BLaER1 (cell line): Measurements from ENCODE around the gene TELO2.

Experiments used
- H3K27ac ChIP-seq: shearing (Covaris generic); formaldehyde crosslinking; 2 replicates; pipeline ENCODE4 v1.8.1; 2022
- H3K27me3 ChIP-seq: shearing (Covaris generic); formaldehyde crosslinking; 2 replicates; pipeline ENCODE4 v1.8.1; 2022
- H3K36me3 ChIP-seq: shearing (Covaris generic); formaldehyde crosslinking; 2 replicates; pipeline ENCODE4 v1.8.1; 2022
- H3K4me1 ChIP-seq: shearing (Covaris generic); formaldehyde crosslinking; 2 replicates; pipeline ENCODE4 v1.8.1; 2022
- H3K4me2 ChIP-seq: shearing (Covaris generic); formaldehyde crosslinking; 2 replicates; pipeline ENCODE4 v1.8.1; 2022
- H3K4me3 ChIP-seq: shearing (Covaris generic); formaldehyde crosslinking; 2 replicates; pipeline ENCODE4 v1.8.1; 2022
- H3K9ac ChIP-seq: shearing (Covaris generic); formaldehyde crosslinking; 2 replicates; pipeline ENCODE4 v1.8.1; 2022
- H3K9me3 ChIP-seq: shearing (Covaris generic); formaldehyde crosslinking; 2 replicates; pipeline ENCODE4 v1.8.1; 2022
- H4K20me1 ChIP-seq: shearing (Covaris generic); formaldehyde crosslinking; 2 replicates; pipeline ENCODE4 v1.8.1; 2022
- Cebpa-rat ChIP-seq: shearing (Covaris generic); IDR thresholded peaks from 2 replicates; pipeline ENCODE4 v1.8.1; 2022

TELO2 gene

GRCh38 chr16:1540556-1540855 lies 47.3 kb downstream of the TELO2 start:
- Histone ChIP-seq H3K9me3 (no peaks in the 10 kb centered on the region), H3K4me3 (no peak overlapping the region), H3K4me1 (peaks cover 100% of the 10 kb centered on the region), H3K36me3 (no peaks in the 10 kb centered on the region), H3K27me3 (peaks cover 63% of the 10 kb centered on the region), H3K4me2 (peak overlapping the region; percentile 91), H4K20me1 (peaks cover 82% of the 10 kb centered on the region), H3K9ac (no peak overlapping the region), H3K27ac (no peak overlapping the region)
- no peak for TF ChIP-seq Cebpa-rat

GRCh38 chr16:1541293-1542165 lies 48.4 kb downstream of the TELO2 start:
- H3K4me2 ChIP-seq = peak overlapping the region; percentile 91
- no peak overlapping the region for H3K9ac ChIP-seq
- H3K4me1 ChIP-seq = peaks cover 100% of the 10 kb centered on the region
- peaks cover 53% of the 10 kb centered on the region for H3K27me3 ChIP-seq
- no peak overlapping the region for H3K27ac ChIP-seq
- no peak for TF ChIP-seq Cebpa-rat
- no peak overlapping the region for H3K4me3 ChIP-seq
- H4K20me1 ChIP-seq = peaks cover 71% of the 10 kb centered on the region
- no peaks in the 10 kb centered on the region for H3K9me3 ChIP-seq
- no peaks in the 10 kb centered on the region for H3K36me3 ChIP-seq

GRCh38 chr16:1542166-1542500 lies 49.0 kb downstream of the TELO2 start:
- H3K9me3 ChIP-seq = no peaks in the 10 kb centered on the region
- peaks cover 47% of the 10 kb centered on the region for H3K27me3 ChIP-seq
- no peak overlapping the region for H3K9ac ChIP-seq
- H4K20me1 ChIP-seq = peaks cover 65% of the 10 kb centered on the region
- no peak for TF ChIP-seq Cebpa-rat
- H3K36me3 ChIP-seq = no peaks in the 10 kb centered on the region
- peak overlapping the region; percentile 91 for H3K4me2 ChIP-seq
- H3K4me1 ChIP-seq = peaks cover 100% of the 10 kb centered on the region
- H3K4me3 ChIP-seq = no peak overlapping the region
- H3K27ac ChIP-seq = no peak overlapping the region

GRCh38 chr16:1542533-1542932 lies 49.4 kb downstream of the TELO2 start:
- H3K4me2 ChIP-seq = peak overlapping the region; percentile 91

GRCh38 chr16:1543085-1543896 lies 50.1 kb downstream of the TELO2 start:
- H3K4me2 ChIP-seq = peak overlapping the region; percentile 91
- no peak overlapping the region for H3K9ac ChIP-seq
- peaks cover 98% of the 10 kb centered on the region for H3K4me1 ChIP-seq
- H3K36me3 ChIP-seq = no peaks in the 10 kb centered on the region
- no peak for TF ChIP-seq Cebpa-rat
- peaks cover 39% of the 10 kb centered on the region for H3K27me3 ChIP-seq
- no peak overlapping the region for H3K4me3 ChIP-seq
- no peak overlapping the region for H3K27ac ChIP-seq
- no peaks in the 10 kb centered on the region for H3K9me3 ChIP-seq
- peaks cover 54% of the 10 kb centered on the region for H4K20me1 ChIP-seq

More at GRCh38 chr16:1542533-1542932, 49.4 kb downstream of the TELO2 start:
- Histone ChIP-seq H3K9ac (no peak overlapping the region), H3K9me3 (no peaks in the 10 kb centered on the region), H3K4me1 (peaks cover 100% of the 10 kb centered on the region), H3K36me3 (no peaks in the 10 kb centered on the region), H3K27me3 (peaks cover 43% of the 10 kb centered on the region), H3K27ac (no peak overlapping the region), H4K20me1 (peaks cover 61% of the 10 kb centered on the region), H3K4me3 (no peak overlapping the region)
- TF ChIP-seq Cebpa-rat = no peak

GRCh38 chr16:1545044-1546040 lies 52.2 kb downstream of the TELO2 start:
- Histone ChIP-seq H4K20me1 (peaks cover 33% of the 10 kb centered on the region), H3K4me1 (peaks cover 80% of the 10 kb centered on the region), H3K4me2 (peak overlapping the region; percentile 91), H3K27me3 (peaks cover 25% of the 10 kb centered on the region), H3K36me3 (peaks cover 6% of the 10 kb centered on the region; the same call in 1 of the 2 replicates), H3K27ac (peak overlapping the region; percentile 39; the same call in 1 of the 2 replicates), H3K4me3 (peak overlapping the region; percentile 23), H3K9me3 (no peaks in the 10 kb centered on the region), H3K9ac (peak overlapping the region; percentile 11; the same call in 1 of the 2 replicates)
- no peak for TF ChIP-seq Cebpa-rat

- Histone ChIP-seq H3K4me2 (peak overlapping the region; percentile 91), H3K27ac (0 out of 2 replicates have a peak overlapping the region, but pooled peaks have one; percentile 39), H3K9ac (no peak overlapping the region), H3K27me3 (peaks cover 15% of the 10 kb centered on the region), H3K4me1 (peaks cover 76% of the 10 kb centered on the region), H3K36me3 (peaks cover 17% of the 10 kb centered on the region), H3K9me3 (no peaks in the 10 kb centered on the region), H4K20me1 (peaks cover 22% of the 10 kb centered on the region), H3K4me3 (no peak overlapping the region)
- no peak for TF ChIP-seq Cebpa-rat
These were observed 53.3 kb downstream of the TELO2 start for GRCh38 chr16:1546430-1546829.

GRCh38 chr16:1548233-1548632 lies 55.1 kb downstream of the TELO2 start:
- Histone ChIP-seq H3K9ac (no peak overlapping the region), H3K36me3 (peaks cover 24% of the 10 kb centered on the region), H3K27me3 (no peaks in the 10 kb centered on the region), H4K20me1 (peaks cover 4% of the 10 kb centered on the region), H3K4me3 (no peak overlapping the region), H3K9me3 (no peaks in the 10 kb centered on the region), H3K27ac (no peak overlapping the region), H3K4me2 (no peak overlapping the region), H3K4me1 (peaks cover 58% of the 10 kb centered on the region)
- TF ChIP-seq Cebpa-rat = no peak

- Histone ChIP-seq H3K9me3 (no peaks in the 10 kb centered on the region), H3K36me3 (peaks cover 24% of the 10 kb centered on the region), H3K9ac (no peak overlapping the region), H3K27me3 (no peaks in the 10 kb centered on the region), H3K4me3 (no peak overlapping the region), H4K20me1 (no peaks in the 10 kb centered on the region), H3K4me2 (no peak overlapping the region), H3K4me1 (peaks cover 53% of the 10 kb centered on the region), H3K27ac (no peak overlapping the region)
- TF ChIP-seq Cebpa-rat = no peak
These were observed 55.6 kb downstream of the TELO2 start for GRCh38 chr16:1548727-1549126.
